HepG2 (cell line): ENCODE results near the gene HAPLN2. TPM values are rescaled to one million over a fixed set of nuclear protein-coding genes. Genes with fewer than 3 reads are reported as not detected.

Experiments used
- AFF4 ChIP-seq: sonication (generic); formaldehyde crosslinking; IDR thresholded peaks from 2 replicates; pipeline ENCODE4 v1.4.0; 2020; ENCODE audit warnings: missing genetic modification reagents
- ARHGAP35 ChIP-seq: sonication (generic); formaldehyde crosslinking; IDR thresholded peaks from 2 replicates; pipeline ENCODE4 v1.9.0; 2022; ENCODE audit warnings: mild to moderate bottlenecking, inconsistent platforms, moderate library complexity, missing genetic modification reagents, borderline replicate concordance
- CHD2 ChIP-seq: IDR thresholded peaks from 2 replicates; pipeline ENCODE4 v1.6.1; 2011; ENCODE audit warnings: low read depth, low read length, improper control_type of control experiment
- CSRNP2 ChIP-seq: sonication (generic); formaldehyde crosslinking; conservative IDR thresholded peaks from 2 replicates; pipeline ENCODE4 v1.8.0; 2022; ENCODE audit warnings: low read depth, missing genetic modification reagents
- ETV5 ChIP-seq: IDR thresholded peaks from 2 replicates; pipeline ENCODE4 v1.6.1; 2018; ENCODE audit warnings: missing biosample characterization, missing genetic modification reagents, inconsistent platforms, borderline replicate concordance
- FOXP1 ChIP-seq, 2 experiments: fragments of 450-650 bp in 1 of 2; IDR thresholded peaks; 2 replicates each; pipeline ENCODE4 v1.6.1; 2017 to 2018; ENCODE audit warnings: antibody characterized with exemption in 1 of 2
- FUBP1 ChIP-seq: sonication (generic); formaldehyde crosslinking; IDR thresholded peaks from 2 replicates; pipeline ENCODE4 v1.5.1; 2020; ENCODE audit warnings: missing genetic modification reagents, mild to moderate bottlenecking, borderline replicate concordance
- HINFP ChIP-seq: sonication (generic); formaldehyde crosslinking; IDR thresholded peaks from 2 replicates; pipeline ENCODE4 v1.4.0; 2020; ENCODE audit warnings: low read depth, mild to moderate bottlenecking, missing genetic modification reagents
- MAF1 ChIP-seq: sonication (generic); formaldehyde crosslinking; IDR thresholded peaks from 2 replicates; pipeline ENCODE4 v1.5.0; 2020; ENCODE audit warnings: missing genetic modification reagents, borderline replicate concordance
- MAFF ChIP-seq: IDR thresholded peaks from 2 replicates; pipeline ENCODE4 v1.6.1; 2011; ENCODE audit warnings: low read depth, low read length, improper control_type of control experiment
- MAFG ChIP-seq: sonication (generic); formaldehyde crosslinking; IDR thresholded peaks from 2 replicates; pipeline ENCODE4 v1.5.1; 2020; ENCODE audit warnings: mild to moderate bottlenecking, missing genetic modification reagents
- NBN ChIP-seq: fragments of 450-650 bp; conservative IDR thresholded peaks from 2 replicates; pipeline ENCODE4 v1.6.1; 2017
- NR2F2 ChIP-seq: IDR thresholded peaks from 2 replicates; pipeline ENCODE4 v1.6.1; 2012; ENCODE audit warnings: low read depth, inconsistent platforms, borderline replicate concordance
- RORA ChIP-seq: sonication (generic); formaldehyde crosslinking; IDR thresholded peaks from 2 replicates; pipeline ENCODE4 v1.5.0; 2020; ENCODE audit warnings: mild to moderate bottlenecking, missing genetic modification reagents, moderate library complexity
- SAP130 ChIP-seq: IDR thresholded peaks from 2 replicates; pipeline ENCODE4 v1.6.1; 2016; ENCODE audit warnings: low read depth
- SNAPC2 ChIP-seq: sonication (generic); formaldehyde crosslinking; IDR thresholded peaks from 2 replicates; pipeline ENCODE4 v1.8.1; 2022; ENCODE audit warnings: mild to moderate bottlenecking, missing genetic modification reagents
- TCF7L2 ChIP-seq: IDR thresholded peaks from 2 replicates; pipeline ENCODE4 v1.6.1; 2011; ENCODE audit warnings: mild to moderate bottlenecking, low read depth, low read length, moderate library complexity
- TEAD2 ChIP-seq: sonication (generic); formaldehyde crosslinking; IDR thresholded peaks from 2 replicates; pipeline ENCODE4 v1.9.0; 2021; ENCODE audit warnings: missing genetic modification reagents
- YY1 ChIP-seq: IDR thresholded peaks from 2 replicates; pipeline ENCODE4 v1.6.1; 2011; ENCODE audit warnings: low read length, low read depth, moderate library complexity, mild to moderate bottlenecking; ENCODE audit not compliant: insufficient read depth, insufficient replicate concordance
- ZNF20 ChIP-seq: sonication (generic); formaldehyde crosslinking; IDR thresholded peaks from 2 replicates; pipeline ENCODE4 v1.4.0; 2020; ENCODE audit warnings: mild to moderate bottlenecking, moderate library complexity, missing genetic modification reagents
- ZNF30 ChIP-seq: sonication (generic); formaldehyde crosslinking; IDR thresholded peaks from 2 replicates; pipeline ENCODE4 v1.5.0; 2020; ENCODE audit warnings: mild to moderate bottlenecking, missing genetic modification reagents
- ZNF772 ChIP-seq: sonication (generic); formaldehyde crosslinking; IDR thresholded peaks from 2 replicates; pipeline ENCODE4 v1.5.0; 2020; ENCODE audit warnings: mild to moderate bottlenecking, missing genetic modification reagents
- polyA plus RNA-seq, 8 experiments: library from polyadenylated mRNA; depleted of rRNA in 3 of 8; stranded (reverse) in 7 of 8; unstranded in 1 of 8; fragments of >200 nt; fragmentation: Illumina TruSeq in 4 of 8; extraction: Trizol in 4 of 8; gene quantifications; 2 replicates each; pipeline versions ENCODE4 v1.2.1 to v1.2.3, GENCODE V29; 2011 to 2016; ENCODE audit warnings: low read depth in 4 of 8, missing spikeins in 1 of 8, mixed read lengths in 1 of 8; ENCODE audit not compliant: insufficient read depth in 1 of 8
- total RNA-seq, 5 experiments: library from RNA; depleted of rRNA; stranded (reverse); fragments of >200 nt; fragmentation: Illumina TruSeq; extraction: Trizol; gene quantifications; 2 replicates each; pipeline ENCODE4 v1.2.3, GENCODE V29; 2016; ENCODE audit warnings: low read depth in 1 of 5

Gene HAPLN2
- total and polyA plus RNA-seq, 2 of the 13 experiments (the other 11 are each of a cell fraction or from before 2014, with no cell fraction given) = not detected

- TF ChIP-seq HINFP (CRISPR knock-in tag) = no peak
- TF ChIP-seq ZNF30 (CRISPR knock-in tag) = no peak
- no peak for TF ChIP-seq ZNF772 (CRISPR knock-in tag)
- TF ChIP-seq MAFF = no peak
- TF ChIP-seq FUBP1 (CRISPR knock-in tag) = no peak
- no peak for TF ChIP-seq NR2F2
- TF ChIP-seq MAF1 (CRISPR knock-in tag) = no peak
- TF ChIP-seq FOXP1 (IDR thresholded peaks at IDR 0.05) = no peak
- TF ChIP-seq FOXP1 (CRISPR knock-in tag; IDR thresholded peaks at IDR 0.05) = no peak
- no peak for TF ChIP-seq MAFG (CRISPR knock-in tag)
- TF ChIP-seq RORA (CRISPR knock-in tag) = no peak
- TF ChIP-seq ZNF20 (CRISPR knock-in tag) = no peak
- TF ChIP-seq TEAD2 (CRISPR knock-in tag) = no peak
- no peak for TF ChIP-seq NBN
- TF ChIP-seq ARHGAP35 (CRISPR knock-in tag) = no peak
- TF ChIP-seq CHD2 = no peak
- TF ChIP-seq SAP130 (CRISPR knock-in tag) = peak; percentile 100
- peak; percentile 65; the same call in 1 of the 2 replicates for TF ChIP-seq SNAPC2 (CRISPR knock-in tag)
- TF ChIP-seq ETV5 (CRISPR knock-in tag) = peak; percentile 13; the same call in 1 of the 2 replicates
- TF ChIP-seq AFF4 = no peak
- peak; percentile 64 for TF ChIP-seq YY1
- TF ChIP-seq TCF7L2 = no peak
- no peak for TF ChIP-seq CSRNP2 (CRISPR knock-in tag)
Observed at GRCh38 chr1:156571919-156572662, 47.1 kb upstream of the HAPLN2 start, which contains the start of gene IQGAP3 (continued).
